Effector memory CD4-positive, alpha-beta T cell (primary cell): ENCODE measurements around the gene NPB.

Source experiments
- DNase-seq, 3 donors: peaks; one replicate each; pipeline ENCODE4 v3.0.0-alpha.2; 2020
- H3K27ac ChIP-seq: 2 replicates; pipeline ENCODE4 v1.7.0; 2013; ENCODE audit warnings: mild to moderate bottlenecking, low read length, moderate library complexity; ENCODE audit not compliant: insufficient read depth, poor library complexity, severe bottlenecking
- H3K27me3 ChIP-seq: replicated peaks from 2 replicates; pipeline ENCODE4 v1.7.0; 2013; ENCODE audit warnings: mild to moderate bottlenecking, low read length; ENCODE audit not compliant: insufficient read depth, control insufficient read depth, poor library complexity, severe bottlenecking
- H3K36me3 ChIP-seq: 2 replicates; pipeline ENCODE4 v1.7.0; 2013; ENCODE audit warnings: mild to moderate bottlenecking, low read length, moderate library complexity; ENCODE audit not compliant: control insufficient read depth, insufficient read depth
- H3K4me1 ChIP-seq: 2 replicates; pipeline ENCODE4 v1.7.0; 2013; ENCODE audit warnings: low read length, mild to moderate bottlenecking; ENCODE audit not compliant: control insufficient read depth, insufficient read depth, poor library complexity, severe bottlenecking
- H3K4me3 ChIP-seq: 2 replicates; pipeline ENCODE4 v1.7.0; 2013; ENCODE audit warnings: low read length, low read depth, mild to moderate bottlenecking; ENCODE audit not compliant: insufficient read depth, poor library complexity, severe bottlenecking
- H3K9me3 ChIP-seq: 2 replicates; pipeline ENCODE4 v1.7.0; 2013; ENCODE audit warnings: mild to moderate bottlenecking, low read length, moderate library complexity; ENCODE audit not compliant: control insufficient read depth

Gene NPB

GRCh38 chr17:81885869-81886548, 16.0 kb upstream of the NPB start:
- DNase-seq, result no peak
- Histone ChIP-seq H3K4me3 (no peak overlapping the region), H3K36me3 (peaks cover 51% of the 10 kb centered on the region), H3K27me3 (no peaks in the 10 kb centered on the region), H3K9me3 (no peaks in the 10 kb centered on the region), H3K4me1 (peaks cover 9% of the 10 kb centered on the region), H3K27ac (no peak overlapping the region)

GRCh38 chr17:81888105-81888987, 13.7 kb upstream of the NPB start:
- Histone ChIP-seq H3K4me3 (no peak overlapping the region), H3K27ac (no peak overlapping the region), H3K4me1 (peaks cover 9% of the 10 kb centered on the region), H3K9me3 (no peaks in the 10 kb centered on the region), H3K36me3 (peaks cover 51% of the 10 kb centered on the region), H3K27me3 (no peaks in the 10 kb centered on the region)
- no peak for DNase-seq

- Histone ChIP-seq H3K4me3 (no peak overlapping the region), H3K4me1 (peaks cover 9% of the 10 kb centered on the region), H3K27ac (no peak overlapping the region), H3K36me3 (peaks cover 48% of the 10 kb centered on the region), H3K27me3 (no peaks in the 10 kb centered on the region), H3K9me3 (no peaks in the 10 kb centered on the region)
- DNase-seq, result no peak
Measured at GRCh38 chr17:81888988-81889595, 12.9 kb upstream of the NPB start.

GRCh38 chr17:81889602-81890001, 12.4 kb upstream of the NPB start:
- Histone ChIP-seq H3K27me3 (no peaks in the 10 kb centered on the region), H3K4me3 (no peak overlapping the region), H3K36me3 (peaks cover 44% of the 10 kb centered on the region), H3K4me1 (peaks cover 9% of the 10 kb centered on the region), H3K27ac (no peak overlapping the region), H3K9me3 (no peaks in the 10 kb centered on the region)
- DNase-seq, result no peak

- Histone ChIP-seq H3K36me3 (peaks cover 40% of the 10 kb centered on the region), H3K4me1 (peaks cover 9% of the 10 kb centered on the region), H3K27ac (peak overlapping the region; percentile 77), H3K27me3 (no peaks in the 10 kb centered on the region), H3K4me3 (peak overlapping the region; percentile 57), H3K9me3 (no peaks in the 10 kb centered on the region)
- no peak for DNase-seq
Measured at GRCh38 chr17:81890447-81891302, 11.4 kb upstream of the NPB start.

- H3K4me3 ChIP-seq, result peak overlapping the region; percentile 57
- no peaks in the 10 kb centered on the region for H3K9me3 ChIP-seq
- no peak for DNase-seq
- peaks cover 40% of the 10 kb centered on the region for H3K36me3 ChIP-seq
- H3K27ac ChIP-seq, result peak overlapping the region; percentile 77
- no peaks in the 10 kb centered on the region for H3K27me3 ChIP-seq
- peaks cover 9% of the 10 kb centered on the region for H3K4me1 ChIP-seq
Measured at GRCh38 chr17:81891303-81891552, 10.8 kb upstream of the NPB start.

- Histone ChIP-seq H3K36me3 (peaks cover 21% of the 10 kb centered on the region), H3K4me3 (no peak overlapping the region)
Measured at GRCh38 chr17:81895400-81895799, 6.6 kb upstream of the NPB start.

GRCh38 chr17:81898029-81898866, 3.8 kb upstream of the NPB start:
- no peak overlapping the region for H3K27ac ChIP-seq
- H3K9me3 ChIP-seq, result no peaks in the 10 kb centered on the region
- H3K36me3 ChIP-seq, result peaks cover 22% of the 10 kb centered on the region
- H3K27me3 ChIP-seq, result peaks cover 10% of the 10 kb centered on the region
- H3K4me1 ChIP-seq, result peaks cover 10% of the 10 kb centered on the region
- no peak overlapping the region for H3K4me3 ChIP-seq
- DNase-seq, result no peak

More at GRCh38 chr17:81895400-81895799, 6.6 kb upstream of the NPB start:
- H3K27me3 ChIP-seq, result no peaks in the 10 kb centered on the region
- no peak for DNase-seq
- peaks cover 4% of the 10 kb centered on the region for H3K4me1 ChIP-seq
- no peaks in the 10 kb centered on the region for H3K9me3 ChIP-seq
- H3K27ac ChIP-seq, result no peak overlapping the region

- Histone ChIP-seq H3K4me3 (no peak overlapping the region), H3K27me3 (peaks cover 10% of the 10 kb centered on the region), H3K9me3 (no peaks in the 10 kb centered on the region), H3K27ac (no peak overlapping the region), H3K36me3 (peaks cover 22% of the 10 kb centered on the region), H3K4me1 (peaks cover 10% of the 10 kb centered on the region)
- DNase-seq, result no peak
Measured at GRCh38 chr17:81898885-81899284, 3.2 kb upstream of the NPB start.
